ENCODE results near the gene AFDN.

Gene AFDN

GRCh38 chr6:168015482-168016175 lies 188.9 kb downstream of the AFDN start:
- DNase-seq (ENCODE audit: low read depth in 2 of 2, low spot score in 1 of 2), result no peak

- no peak for DNase-seq (ENCODE audit: low read depth in 2 of 2, low spot score in 1 of 2)
These were observed 189.5 kb downstream of the AFDN start for GRCh38 chr6:168016176-168016620.

GRCh38 chr6:168016721-168017525 lies 190.2 kb downstream of the AFDN start:
- no peak for DNase-seq (ENCODE audit: low read depth in 2 of 2, low spot score in 1 of 2)

GRCh38 chr6:168017629-168018028 lies 190.9 kb downstream of the AFDN start:
- no peak for DNase-seq (ENCODE audit: low read depth in 2 of 2, low spot score in 1 of 2)

- DNase-seq (ENCODE audit: low read depth in 2 of 2, low spot score in 1 of 2), result no peak
These were observed 192.0 kb downstream of the AFDN start for GRCh38 chr6:168018664-168019063.

- no peak for DNase-seq (ENCODE audit: low read depth in 2 of 2, low spot score in 1 of 2)
These were observed 193.5 kb downstream of the AFDN start for GRCh38 chr6:168020242-168020641.

GRCh38 chr6:168021581-168021980 lies 194.9 kb downstream of the AFDN start:
- DNase-seq (ENCODE audit: low read depth in 2 of 2, low spot score in 1 of 2), result no peak

Data from stimulated activated CD8-positive, alpha-beta memory T cell treated with anti-CD3 and anti-CD28 coated beads, Interleukin-4, amount 100 ng/mL, for 1 hour (primary cell).